GM21737 (cell line): Measurements from ENCODE around the gene CLECL1.
"Not testable (repeated sequence)": the region's sequence is repeated elsewhere in the genome, so short reads cannot be mapped to it uniquely, and the experiment has no call there.

Experiments used
- ATAC-seq: cut with Tn5 transposase; IDR thresholded peaks from one replicate; pipeline ENCODE4 v1.9.1; 2021; ENCODE audit warnings: mild to moderate bottlenecking, moderate library complexity; ENCODE audit not compliant: unreplicated experiment

Gene CLECL1

GRCh38 chr12:9725213-9725870, 7.6 kb downstream of the CLECL1 start:
- ATAC-seq, result no peak

- no peak for ATAC-seq
These were observed 8.9 kb downstream of the CLECL1 start for GRCh38 chr12:9724023-9724422.

- peak; percentile 59 for ATAC-seq
These were observed 11.4 kb downstream of the CLECL1 start for GRCh38 chr12:9721394-9722092.

- no peak for ATAC-seq
These were observed 13.1 kb downstream of the CLECL1 start for GRCh38 chr12:9719790-9720189.

- ATAC-seq, result no peak
These were observed 13.9 kb downstream of the CLECL1 start for GRCh38 chr12:9718968-9719367.

- no peak for ATAC-seq
These were observed 15.6 kb downstream of the CLECL1 start for GRCh38 chr12:9717070-9717925.

- peak; percentile 74 for ATAC-seq
These were observed 19.8 kb downstream of the CLECL1 start for GRCh38 chr12:9713032-9713558.

- no peak for ATAC-seq
These were observed 21.2 kb downstream of the CLECL1 start for GRCh38 chr12:9711664-9712063.

- no peak for ATAC-seq
These were observed 22.1 kb downstream of the CLECL1 start for GRCh38 chr12:9710584-9711375.

GRCh38 chr12:9708853-9709252, 24.0 kb downstream of the CLECL1 start:
- no peak for ATAC-seq

- no peak for ATAC-seq
These were observed 24.8 kb downstream of the CLECL1 start for GRCh38 chr12:9707864-9708808.

- ATAC-seq, result no peak
These were observed 25.5 kb downstream of the CLECL1 start for GRCh38 chr12:9707356-9707755.

GRCh38 chr12:9706086-9706685, 26.7 kb downstream of the CLECL1 start:
- no peak for ATAC-seq

GRCh38 chr12:9704561-9704960, 28.3 kb downstream of the CLECL1 start:
- ATAC-seq, result not testable (repeated sequence)

- ATAC-seq, result no peak
These were observed 30.6 kb downstream of the CLECL1 start for GRCh38 chr12:9702255-9702654.

- no peak for ATAC-seq
These were observed 31.3 kb downstream of the CLECL1 start for GRCh38 chr12:9701380-9702154.

GRCh38 chr12:9700606-9700956, 32.3 kb downstream of the CLECL1 start:
- ATAC-seq, result no peak

GRCh38 chr12:9699898-9700605, 32.8 kb downstream of the CLECL1 start:
- ATAC-seq, result no peak
